Suprapubic skin (tissue), 3 donors: Measurements from ENCODE around the gene FCER1A.

Source experiments
- POLR2A ChIP-seq, 2 donors: fragments of 450-650 bp; IDR thresholded peaks; one replicate each; pipeline ENCODE4 v1.6.1; 2017; ENCODE audit warnings: antibody characterized with exemption in 2 of 2, mild to moderate bottlenecking in 2 of 2, moderate library complexity in 2 of 2
- TF ChIP-seq, protein P1 (sequence below), 2 donors: fragments of 200-600 bp in 1 of 2; fragments of 450-650 bp in 1 of 2; sonication (generic) in 1 of 2; IDR thresholded peaks; one replicate each; pipeline ENCODE4 v1.5.1; 2016 to 2019; ENCODE audit warnings: antibody characterized with exemption in 2 of 2, mild to moderate bottlenecking in 1 of 2, moderate library complexity in 1 of 2

- TF ChIP-seq, protein P1, sequence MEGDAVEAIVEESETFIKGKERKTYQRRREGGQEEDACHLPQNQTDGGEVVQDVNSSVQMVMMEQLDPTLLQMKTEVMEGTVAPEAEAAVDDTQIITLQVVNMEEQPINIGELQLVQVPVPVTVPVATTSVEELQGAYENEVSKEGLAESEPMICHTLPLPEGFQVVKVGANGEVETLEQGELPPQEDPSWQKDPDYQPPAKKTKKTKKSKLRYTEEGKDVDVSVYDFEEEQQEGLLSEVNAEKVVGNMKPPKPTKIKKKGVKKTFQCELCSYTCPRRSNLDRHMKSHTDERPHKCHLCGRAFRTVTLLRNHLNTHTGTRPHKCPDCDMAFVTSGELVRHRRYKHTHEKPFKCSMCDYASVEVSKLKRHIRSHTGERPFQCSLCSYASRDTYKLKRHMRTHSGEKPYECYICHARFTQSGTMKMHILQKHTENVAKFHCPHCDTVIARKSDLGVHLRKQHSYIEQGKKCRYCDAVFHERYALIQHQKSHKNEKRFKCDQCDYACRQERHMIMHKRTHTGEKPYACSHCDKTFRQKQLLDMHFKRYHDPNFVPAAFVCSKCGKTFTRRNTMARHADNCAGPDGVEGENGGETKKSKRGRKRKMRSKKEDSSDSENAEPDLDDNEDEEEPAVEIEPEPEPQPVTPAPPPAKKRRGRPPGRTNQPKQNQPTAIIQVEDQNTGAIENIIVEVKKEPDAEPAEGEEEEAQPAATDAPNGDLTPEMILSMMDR (IDR thresholded peaks at IDR 0.05), result no peak
- no peak for TF ChIP-seq POLR2A (IDR thresholded peaks at IDR 0.05)
Measured at GRCh38 chr1:159291424-159291823, 10.7 kb upstream of the FCER1A start.
